Erythroblast (primary cell): Measurements from ENCODE around the gene DDX31.

Source experiments
- GATA1 ChIP-seq: IDR thresholded peaks from 2 replicates; pipeline ENCODE4 v1.6.1; 2011; ENCODE audit warnings: low read depth, mild to moderate bottlenecking, control low read depth, low read length, moderate library complexity
- POLR2A ChIP-seq: IDR thresholded peaks from 2 replicates; pipeline ENCODE4 v1.6.1; 2011; ENCODE audit warnings: mild to moderate bottlenecking, low read length

DNA sequence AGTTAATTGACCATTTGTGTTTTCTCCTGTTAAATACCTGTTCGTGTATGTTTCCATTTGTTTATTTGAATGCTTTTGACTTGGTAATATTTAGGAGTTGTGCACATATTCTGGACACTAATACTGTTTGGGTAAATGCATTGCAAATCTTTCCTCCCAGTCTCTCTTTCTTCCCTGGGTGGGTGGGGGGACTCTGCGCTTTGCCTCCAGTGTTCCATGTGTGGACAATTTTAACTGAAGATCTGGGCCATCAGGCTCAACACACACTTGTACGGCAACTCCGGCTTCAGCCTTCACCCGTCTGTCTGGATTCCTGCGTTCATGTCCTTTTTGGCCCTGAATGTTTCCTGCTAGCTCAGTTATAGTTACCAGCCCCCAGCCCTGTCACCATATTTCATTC, 40.5 kb upstream of the DDX31 start:
- TF ChIP-seq GATA1 (no peak), POLR2A (no peak)
